Activated naive CD4-positive, alpha-beta T cell treated with anti-CD3 and anti-CD28 coated beads, Interleukin-2, amount 50 U/mL, for 16 hours (primary cell): ENCODE data around the gene MCC.

ENCODE experiments used
- DNase-seq: peaks from one replicate; pipeline ENCODE4 v3.0.0-alpha.2; 2020

Gene MCC

GRCh38 chr5:113299591-113299990 lies 188.7 kb downstream of the MCC start:
- DNase-seq = no peak

GRCh38 chr5:113296676-113297075 lies 191.6 kb downstream of the MCC start:
- DNase-seq = no peak

GRCh38 chr5:113295111-113295539 lies 193.1 kb downstream of the MCC start:
- no peak for DNase-seq

DNA sequence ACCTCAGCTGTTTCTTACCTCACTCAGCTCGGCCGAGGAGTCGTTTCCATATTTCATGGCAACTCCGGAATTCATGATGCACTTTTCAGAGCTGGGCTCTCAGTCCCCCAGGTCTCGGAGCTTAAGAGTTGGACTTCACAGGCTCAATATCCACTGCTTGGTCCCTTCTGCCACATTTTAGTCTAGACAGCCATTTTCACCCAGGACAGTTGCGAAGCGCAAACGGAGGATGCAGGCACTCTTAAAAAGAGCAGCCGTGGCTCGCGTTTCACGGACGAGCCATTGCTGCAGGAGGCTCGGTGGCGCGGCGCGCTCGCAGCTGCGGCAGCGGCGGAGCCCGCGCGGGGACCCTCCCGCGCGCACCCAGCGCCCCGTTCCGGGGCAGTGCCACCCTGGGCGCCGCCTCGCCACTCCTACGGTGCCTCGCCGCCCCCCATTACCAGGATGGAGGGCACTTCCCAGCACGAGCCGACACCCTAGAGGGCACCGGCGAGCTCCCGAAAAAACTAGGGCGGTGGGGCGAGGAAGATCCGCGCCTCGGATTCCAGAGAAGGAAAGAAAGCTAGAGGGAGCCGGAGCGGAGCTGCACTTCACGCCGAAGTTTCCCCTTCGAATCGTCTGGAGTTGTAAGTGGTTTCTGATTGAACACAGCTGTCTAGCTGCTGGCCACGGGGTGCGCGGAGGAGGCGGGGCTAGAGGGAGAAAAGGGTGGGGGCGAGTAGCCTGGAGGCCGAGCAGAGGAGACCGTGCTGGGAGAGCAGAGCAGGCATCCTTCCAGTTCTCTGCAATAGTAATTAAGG lies 193.7 kb downstream of the MCC start:
- DNase-seq = peak; percentile 75

GRCh38 chr5:113293975-113294310 lies 194.3 kb downstream of the MCC start:
- no peak for DNase-seq

DNA sequence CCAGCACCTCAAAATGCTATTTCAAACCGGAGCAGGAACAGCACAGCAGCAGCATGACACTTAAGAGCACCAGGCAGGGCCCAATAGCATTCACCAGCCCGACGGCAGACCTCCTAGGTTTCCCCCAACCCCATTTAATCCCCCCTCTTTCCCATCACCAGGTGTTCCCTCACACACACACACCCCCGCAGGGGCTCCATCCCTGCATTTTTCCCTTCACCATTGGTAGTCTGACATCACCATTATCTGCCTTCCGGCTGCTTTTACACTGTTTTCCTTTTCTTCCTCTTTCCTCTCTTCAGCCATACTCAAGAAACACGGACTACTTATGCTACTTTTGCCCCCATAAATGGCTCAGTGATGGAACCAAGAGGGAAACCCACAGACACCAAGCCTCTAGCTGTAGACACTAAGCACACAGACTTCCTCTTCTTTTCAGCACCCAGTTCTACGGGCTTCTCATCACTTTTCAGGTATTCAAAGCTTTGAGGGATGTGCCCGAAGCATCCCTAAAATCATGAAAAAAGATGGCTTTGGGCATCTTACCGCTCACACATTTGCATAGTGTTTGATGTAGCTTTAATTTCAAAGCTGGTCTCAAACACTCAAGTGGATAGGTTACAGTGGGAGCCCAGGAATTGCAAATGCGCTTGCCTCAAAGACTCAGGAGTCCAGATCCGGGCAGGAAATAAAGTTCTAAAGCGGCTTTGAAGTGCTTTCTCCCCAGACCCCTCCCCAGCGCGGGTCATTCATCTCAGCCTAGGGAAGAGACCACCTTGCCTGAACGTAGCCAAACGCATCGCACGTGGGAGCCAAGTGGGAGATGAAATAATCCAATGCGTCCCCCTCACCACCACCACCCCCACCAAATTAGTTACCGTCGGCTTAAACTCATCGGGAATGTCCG lies 194.9 kb downstream of the MCC start:
- no peak for DNase-seq

DNA sequence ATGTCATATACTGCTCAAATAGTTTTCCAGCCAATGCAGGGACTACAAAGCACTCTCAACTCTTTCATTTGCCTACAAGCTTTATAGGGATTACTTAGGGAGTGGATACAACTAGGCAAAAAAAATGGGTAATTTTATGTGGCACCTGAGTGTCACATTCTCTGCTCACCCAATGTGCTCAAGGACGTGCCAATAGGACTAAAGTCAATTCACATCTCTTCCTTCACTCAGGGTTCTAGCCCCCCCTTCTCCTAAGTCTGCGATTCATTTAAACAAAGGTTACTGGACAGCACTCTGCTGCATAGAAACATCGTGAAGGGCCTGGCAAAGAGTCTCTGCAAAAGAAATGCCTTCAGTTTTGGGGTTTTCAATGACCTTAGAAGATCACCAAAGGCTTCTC lies 195.8 kb downstream of the MCC start:
- DNase-seq = no peak

- DNase-seq = no peak
Observed at GRCh38 chr5:113283558-113283957, 204.7 kb downstream of the MCC start.

GRCh38 chr5:113282472-113282871 lies 205.8 kb downstream of the MCC start:
- DNase-seq = no peak

DNA sequence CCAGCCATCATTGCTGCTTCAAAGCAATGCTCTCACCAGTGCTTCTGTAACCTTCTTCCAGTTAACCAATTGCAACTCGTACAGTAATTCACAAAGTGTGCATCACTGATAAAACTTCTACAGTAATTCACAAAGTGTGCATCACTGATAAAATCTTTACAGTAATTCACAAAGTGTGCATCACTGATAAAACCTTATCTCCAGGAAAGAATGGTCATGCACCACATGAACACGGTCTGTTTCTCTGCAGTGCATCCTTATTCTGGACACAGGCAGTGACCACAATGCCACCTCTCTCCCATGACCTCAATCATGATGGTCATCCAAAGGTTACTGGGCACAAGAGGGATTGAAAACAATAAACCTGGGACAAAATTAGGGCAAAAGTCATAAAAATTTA lies 207.1 kb downstream of the MCC start:
- no peak for DNase-seq

- no peak for DNase-seq
Observed at GRCh38 chr5:113280541-113280940, 207.7 kb downstream of the MCC start.

DNA sequence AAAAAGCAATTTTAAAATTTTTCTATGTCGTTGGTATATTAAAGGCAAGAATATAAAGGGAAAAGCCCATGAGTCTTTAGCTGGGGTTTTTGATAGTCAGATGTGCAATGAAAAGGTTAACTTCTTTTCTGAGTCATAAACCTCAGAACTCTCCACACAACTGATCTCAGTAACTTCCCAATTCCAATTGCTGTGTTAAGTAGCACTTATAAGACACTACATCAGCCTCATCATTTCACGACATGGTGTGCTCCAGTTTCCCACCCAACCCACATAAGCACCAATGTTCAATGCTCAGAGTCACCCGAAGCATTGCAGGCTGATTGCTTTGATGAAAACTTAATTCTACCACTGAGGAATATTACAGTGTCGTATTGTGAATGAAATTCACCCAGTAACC lies 209.3 kb downstream of the MCC start:
- DNase-seq = no peak

DNA sequence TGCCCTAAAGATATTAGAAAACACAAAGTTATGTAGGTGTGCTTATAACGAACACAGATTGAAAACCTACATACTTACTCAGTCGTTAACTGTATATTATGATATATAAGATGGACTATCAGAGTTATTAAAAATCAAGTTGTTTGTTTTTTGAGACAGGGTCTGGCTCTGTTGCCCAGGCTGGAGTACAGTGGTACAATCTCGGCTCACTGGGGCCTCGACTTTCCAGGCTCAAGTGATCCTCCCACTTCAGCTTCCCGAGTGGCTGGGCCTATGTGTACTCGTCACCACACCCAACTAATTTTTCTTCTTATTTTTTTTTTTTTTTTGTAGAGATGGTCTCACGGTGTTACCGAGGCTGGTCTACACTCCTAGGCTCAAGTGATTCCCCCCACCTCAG lies 211.8 kb downstream of the MCC start:
- DNase-seq = no peak

DNA sequence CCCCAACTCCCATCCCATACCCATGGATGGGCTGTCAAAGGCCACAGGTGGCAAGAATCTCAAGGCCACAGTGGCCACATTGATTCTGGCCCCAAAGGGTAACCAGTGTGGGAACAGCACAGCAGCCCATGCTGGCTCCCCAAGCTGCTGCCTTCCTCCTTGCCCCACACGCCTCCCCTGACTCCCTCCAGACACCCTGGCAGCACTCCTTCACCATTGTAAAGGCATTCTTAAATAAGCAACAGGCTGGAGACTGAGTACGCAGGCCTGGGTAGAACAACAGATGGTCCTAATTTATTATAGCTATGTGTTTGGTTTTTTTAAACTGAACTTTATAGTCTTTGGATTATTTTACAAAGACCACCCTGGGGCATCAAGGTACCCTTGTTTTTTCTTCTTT lies 212.3 kb downstream of the MCC start:
- DNase-seq = no peak

DNA sequence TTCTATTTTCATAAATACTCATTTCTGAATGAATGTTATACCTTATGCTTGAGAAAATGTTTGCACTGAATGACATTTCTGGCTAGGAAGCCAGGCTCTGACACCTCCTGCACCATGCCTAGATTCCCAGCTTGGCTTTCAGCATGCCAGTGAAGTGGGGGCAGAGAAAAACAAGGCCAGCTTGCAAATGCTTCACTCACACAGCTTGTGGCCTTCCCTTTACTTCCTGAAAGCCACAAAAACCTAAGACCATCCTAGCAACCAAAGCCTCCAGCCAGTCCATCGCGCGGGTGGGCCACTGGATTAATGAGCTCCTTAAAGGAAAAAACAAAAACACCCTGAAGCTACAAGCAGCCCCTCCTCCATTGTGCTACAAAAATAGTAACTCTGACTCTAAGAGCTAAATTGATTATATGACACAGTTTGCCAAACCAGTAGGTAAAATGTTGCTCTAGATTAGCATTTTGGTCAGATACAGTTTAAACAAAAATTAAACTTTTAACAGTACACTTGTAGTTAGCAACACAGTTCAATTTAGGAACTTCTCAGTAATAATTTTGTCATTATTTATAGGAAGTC lies 213.3 kb downstream of the MCC start:
- DNase-seq = no peak

DNA sequence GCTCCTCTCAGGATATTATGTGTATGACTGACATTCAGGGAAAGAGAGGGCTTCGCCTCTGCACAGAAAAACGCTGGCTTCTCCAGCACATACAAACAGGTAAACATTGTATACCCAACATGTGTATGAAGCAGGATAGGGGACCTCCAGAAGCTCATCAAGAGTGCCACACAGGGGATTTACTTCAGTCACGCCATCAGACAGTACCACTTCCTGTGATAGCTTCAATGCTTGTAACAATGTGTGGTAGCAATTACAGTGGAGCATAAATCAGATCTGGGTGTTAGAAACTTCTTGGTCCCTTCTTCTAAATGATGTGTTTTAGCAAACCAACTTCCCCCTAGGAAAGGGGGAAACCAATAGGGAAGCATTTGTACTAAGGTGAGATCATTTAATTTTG lies 214.3 kb downstream of the MCC start:
- no peak for DNase-seq

DNA sequence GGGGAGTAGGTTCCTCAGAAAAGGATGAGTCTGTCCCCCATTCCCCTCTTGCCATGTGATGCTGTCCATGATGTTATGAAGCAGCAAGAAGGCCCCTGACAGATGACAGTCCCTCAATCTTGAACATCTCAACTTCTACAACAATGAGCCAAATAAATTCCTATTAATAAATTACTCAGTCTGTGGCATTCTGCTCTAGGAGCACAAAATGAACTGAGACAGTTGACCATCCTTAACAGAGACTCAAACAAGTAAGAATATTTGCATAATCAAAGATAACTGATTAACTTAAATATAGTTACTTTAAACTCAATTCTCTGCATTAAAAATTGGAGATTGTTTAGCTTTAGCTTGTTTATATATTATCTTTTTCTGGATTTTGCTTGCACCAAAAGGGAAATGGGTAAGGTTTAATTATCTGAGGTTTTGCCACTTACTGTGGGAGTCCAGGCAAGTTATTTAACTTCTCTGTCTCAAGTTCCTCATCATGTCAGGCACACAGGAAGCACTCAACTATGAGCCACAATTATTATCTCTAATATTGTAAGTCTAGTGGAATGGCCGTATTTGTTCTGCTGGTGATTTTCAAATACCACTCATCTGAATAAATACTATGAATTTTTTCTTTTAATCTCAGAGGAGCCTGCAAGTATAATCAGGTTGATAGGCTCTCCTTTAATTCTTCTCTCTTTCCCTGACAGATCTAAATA lies 216.4 kb downstream of the MCC start:
- DNase-seq = no peak

GRCh38 chr5:113271015-113271414 lies 217.2 kb downstream of the MCC start:
- no peak for DNase-seq

- DNase-seq = no peak
Observed at GRCh38 chr5:113270086-113270485, 218.2 kb downstream of the MCC start.

DNA sequence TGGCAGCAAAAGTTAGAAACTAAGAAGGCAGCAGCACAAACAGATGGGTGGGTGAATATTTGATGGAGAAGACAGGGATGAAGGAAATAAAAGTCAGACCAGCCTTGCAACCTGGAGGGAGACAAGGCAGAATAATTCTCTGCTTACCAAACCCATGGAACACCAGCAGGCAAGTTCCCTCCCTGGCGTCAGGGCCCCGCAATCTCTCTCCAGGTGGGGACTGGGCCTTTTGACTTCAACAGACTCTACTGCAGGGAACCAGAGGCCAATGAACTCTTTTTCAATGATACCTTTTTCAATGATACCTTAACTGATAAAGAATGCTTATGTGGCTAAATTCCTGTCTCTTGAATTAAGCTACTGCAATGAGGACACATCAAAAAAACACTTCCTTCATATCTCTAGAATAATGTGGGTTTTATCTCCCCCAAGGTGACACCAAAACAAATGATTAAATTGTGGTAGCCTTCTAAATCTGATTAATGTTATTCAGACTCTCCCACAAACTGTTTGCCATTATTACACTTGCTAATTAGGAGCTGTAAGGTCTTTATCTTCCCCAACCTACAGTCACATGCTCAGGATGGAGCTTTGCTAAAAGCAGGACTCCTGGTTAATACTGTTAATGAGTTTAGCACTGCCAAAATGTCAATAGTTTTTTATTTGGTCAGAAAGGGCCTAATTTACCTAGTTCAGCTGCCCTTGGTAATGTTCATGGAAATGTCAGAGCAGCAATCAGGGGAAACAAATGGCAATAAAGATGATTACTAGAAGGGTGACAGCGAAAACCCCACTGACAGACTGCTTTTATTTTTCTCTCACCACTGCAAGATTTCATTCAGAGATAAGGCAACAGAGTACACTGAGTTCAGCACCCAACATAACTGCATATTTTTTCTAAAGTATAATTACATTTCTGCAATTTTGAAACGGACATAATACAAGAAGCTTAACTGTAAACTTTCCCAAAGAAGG lies 218.9 kb downstream of the MCC start:
- no peak for DNase-seq

GRCh38 chr5:113268232-113268631 lies 220.0 kb downstream of the MCC start:
- DNase-seq = no peak

GRCh38 chr5:113267361-113267900 lies 220.8 kb downstream of the MCC start:
- no peak for DNase-seq
